Measurements from ENCODE around the gene ATF6.

The ATF6 gene

DNA sequence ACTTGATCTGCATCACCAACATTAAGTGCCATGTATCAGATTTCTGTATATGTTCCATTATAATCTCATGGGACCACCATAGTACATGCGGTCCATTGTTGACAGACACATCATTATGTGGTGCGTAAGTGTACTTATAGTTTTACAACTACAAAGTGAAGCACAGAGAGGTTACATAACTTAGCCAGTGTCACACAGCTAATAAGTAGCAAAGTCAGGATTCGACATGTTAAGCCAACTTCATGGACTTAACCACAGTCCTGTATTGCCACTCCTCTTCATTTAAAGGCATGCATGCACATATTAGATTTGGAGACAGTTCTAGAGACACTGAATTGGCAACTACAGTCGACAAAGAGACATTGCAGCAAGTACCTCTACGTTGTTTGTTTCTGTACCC, 120.5 kb downstream of the ATF6 start:
- no peak for DNase-seq (ENCODE audit: low read depth in 2 of 2)

DNA sequence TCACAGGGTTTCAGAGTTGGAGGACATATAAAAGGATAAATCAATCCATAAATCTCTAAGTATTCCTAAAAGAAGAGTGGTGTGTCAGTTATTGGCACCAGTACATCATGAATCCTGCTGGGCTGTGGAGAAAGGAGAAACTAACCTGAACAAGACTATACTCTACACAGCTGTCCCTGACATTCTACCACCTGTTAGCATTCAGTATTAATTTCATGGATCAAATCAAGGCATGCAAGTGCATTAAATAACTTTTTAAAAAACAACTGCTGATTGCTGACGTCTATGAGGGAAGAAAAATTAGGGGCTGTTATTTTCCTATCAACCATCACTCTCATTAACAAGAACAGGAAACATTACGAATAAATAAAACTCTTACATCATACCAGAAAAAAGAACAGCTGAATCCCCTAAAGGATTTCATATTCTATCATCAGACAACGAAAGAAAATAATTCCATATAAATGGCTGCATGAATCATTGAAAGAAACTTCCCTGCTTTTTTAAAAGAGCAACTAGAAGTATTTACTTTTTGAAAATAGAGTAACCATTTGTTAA, 121.7 kb downstream of the ATF6 start:
- DNase-seq (ENCODE audit: low read depth in 2 of 2) = no peak

DNA sequence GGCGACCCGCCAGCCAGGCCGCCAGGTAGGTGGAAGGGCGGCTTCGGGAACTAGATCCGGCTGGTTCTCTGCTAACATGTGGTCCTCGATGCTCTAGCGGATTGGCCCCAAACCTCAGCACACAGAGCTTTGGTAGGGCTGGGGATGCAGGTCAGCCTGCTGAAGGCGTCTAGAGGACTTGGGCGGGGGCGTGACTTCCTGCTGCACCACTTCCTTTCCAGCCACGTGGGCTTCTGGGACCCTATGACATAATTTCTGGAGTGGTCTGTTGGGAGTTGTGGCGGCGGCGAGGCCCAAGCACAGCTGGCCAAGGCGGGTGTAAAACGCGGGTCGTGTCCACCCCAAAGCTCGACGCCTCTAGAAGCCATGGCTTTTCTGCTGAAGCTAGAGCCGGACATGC, 124.5 kb downstream of the ATF6 start:
- no peak for DNase-seq (ENCODE audit: low read depth in 2 of 2)

DNA sequence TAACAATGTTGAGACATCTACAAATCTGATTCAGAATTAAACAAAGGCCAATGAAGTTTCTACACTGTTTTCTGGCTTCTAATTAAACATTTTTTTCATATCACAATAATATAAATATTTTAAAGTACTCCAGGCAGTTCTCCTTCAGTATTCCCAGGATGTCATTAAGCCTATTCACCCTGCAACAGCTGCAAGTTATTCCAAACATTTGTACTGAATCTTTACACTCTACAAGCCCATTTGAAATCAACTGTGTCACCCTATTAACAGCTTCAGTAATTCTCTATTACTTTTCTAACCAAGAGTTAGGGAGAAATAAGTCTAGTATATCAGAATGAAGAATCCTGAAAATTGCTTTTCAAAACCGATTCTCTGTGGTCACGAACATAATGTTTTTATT, 133.0 kb downstream of the ATF6 start:
- no peak for DNase-seq (ENCODE audit: low read depth in 2 of 2)

DNA sequence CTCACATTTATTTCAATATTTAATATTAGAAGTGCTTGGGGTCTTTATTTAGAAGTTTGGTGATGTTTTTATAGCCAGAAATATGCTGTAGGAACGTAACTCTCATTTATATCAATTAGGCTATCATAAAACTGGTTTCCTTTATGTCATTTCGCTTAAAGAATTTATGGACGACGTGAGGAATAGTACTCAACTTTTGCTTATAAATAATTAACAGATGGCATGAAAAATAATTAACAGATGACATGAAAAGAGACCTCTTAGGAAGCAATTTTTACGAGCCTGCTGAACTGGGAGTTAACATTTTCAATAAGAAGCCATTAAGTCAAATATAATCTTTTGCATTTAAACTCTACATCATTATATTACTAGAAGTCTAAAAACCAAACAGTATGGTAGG, 134.0 kb downstream of the ATF6 start:
- no peak for DNase-seq (ENCODE audit: low read depth in 2 of 2)

DNA sequence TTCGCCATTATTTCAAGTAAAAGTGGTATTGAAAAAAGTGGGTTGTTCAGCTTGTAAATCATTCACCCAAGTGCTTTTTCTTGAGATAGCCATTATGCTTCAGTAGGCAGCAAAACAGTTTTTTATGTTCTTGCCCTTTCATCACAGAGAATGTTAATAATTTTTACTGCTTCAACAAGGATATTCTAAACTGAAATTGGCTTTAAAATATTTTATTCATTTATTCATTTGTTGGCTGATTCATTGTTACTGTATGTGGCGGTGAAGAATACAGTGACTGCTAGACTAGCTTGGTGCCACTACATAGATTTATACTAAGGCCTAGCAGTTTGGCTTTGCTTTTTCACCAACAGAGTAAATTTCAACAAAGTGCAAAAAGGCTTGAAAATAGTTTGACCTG, 136.1 kb downstream of the ATF6 start:
- no peak for DNase-seq (ENCODE audit: low read depth in 2 of 2)

GRCh38 chr1:161905269-161905884, 139.3 kb downstream of the ATF6 start:
- DNase-seq (ENCODE audit: low read depth in 2 of 2) = no peak

- no peak for DNase-seq (ENCODE audit: low read depth in 2 of 2)
Observed at GRCh38 chr1:161907265-161907664, 141.1 kb downstream of the ATF6 start.

DNA sequence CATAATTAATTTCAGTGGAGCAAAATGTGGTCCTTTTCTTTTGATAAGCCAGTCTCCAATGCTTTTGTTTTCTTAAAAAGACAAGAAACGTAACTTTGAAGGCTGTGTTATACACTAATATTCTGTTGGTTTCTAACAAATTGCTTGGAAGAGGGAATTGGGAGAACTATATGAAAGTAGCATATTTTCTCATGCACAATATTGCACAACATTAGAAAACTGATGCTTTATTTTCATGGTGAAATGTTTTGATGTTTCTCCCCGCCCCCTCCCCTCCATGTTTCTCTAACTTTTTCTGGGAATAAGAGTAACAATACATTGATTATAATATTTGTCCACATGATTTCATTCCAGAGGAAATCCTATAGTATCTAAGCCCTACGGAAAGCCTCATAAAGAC, 142.1 kb downstream of the ATF6 start:
- no peak for DNase-seq (ENCODE audit: low read depth in 2 of 2)

DNA sequence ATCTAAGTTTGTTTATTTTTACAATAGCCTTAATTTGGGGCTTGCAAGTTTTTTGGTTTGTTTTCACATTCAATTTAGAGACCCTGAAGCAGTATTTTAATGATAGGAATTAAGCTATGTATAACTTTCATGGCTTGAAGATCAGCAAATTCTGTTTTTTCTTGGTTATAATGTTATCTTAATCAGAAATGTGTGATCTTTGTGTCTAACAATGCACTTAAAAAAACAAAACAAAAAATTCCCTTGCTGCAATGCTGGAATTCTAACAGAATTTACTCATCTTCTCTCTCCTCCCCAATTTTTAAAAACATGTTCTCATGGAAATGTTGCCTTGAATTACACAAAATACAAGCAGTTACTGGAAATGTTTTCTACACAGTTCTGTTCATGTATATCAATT, 144.5 kb downstream of the ATF6 start:
- DNase-seq (ENCODE audit: low read depth in 2 of 2) = no peak

DNA sequence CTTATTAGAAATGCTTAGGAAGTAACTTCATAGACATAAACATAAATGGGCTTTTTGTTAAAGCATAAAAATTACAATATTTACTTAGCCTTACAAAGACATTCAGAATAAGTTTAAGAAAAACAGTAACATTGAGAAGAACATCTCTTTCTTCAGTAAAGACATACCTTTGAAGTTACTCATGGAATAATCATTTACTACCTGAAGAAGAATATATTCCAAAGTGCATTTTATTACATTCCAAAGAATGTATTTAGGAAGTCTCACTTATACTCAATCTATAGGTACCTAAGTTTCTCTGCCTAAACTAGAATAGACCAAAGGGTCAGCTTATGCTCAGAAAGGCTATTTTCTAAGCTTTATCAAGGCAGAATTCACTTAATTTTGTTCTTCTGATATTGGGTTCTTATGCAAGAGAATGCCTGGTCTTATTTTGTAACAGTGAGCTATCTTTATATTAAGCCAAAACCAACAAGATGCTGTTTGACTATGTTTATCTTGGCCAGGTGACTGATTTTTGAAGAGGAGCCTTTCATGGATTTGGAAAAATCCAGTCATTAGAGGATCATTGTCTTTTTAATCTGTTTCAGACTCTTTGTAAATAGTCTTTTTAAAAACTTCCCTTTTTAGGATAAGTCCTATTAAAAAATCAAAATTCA, 147.5 kb downstream of the ATF6 start:
- DNase-seq (ENCODE audit: low read depth in 2 of 2) = no peak

DNA sequence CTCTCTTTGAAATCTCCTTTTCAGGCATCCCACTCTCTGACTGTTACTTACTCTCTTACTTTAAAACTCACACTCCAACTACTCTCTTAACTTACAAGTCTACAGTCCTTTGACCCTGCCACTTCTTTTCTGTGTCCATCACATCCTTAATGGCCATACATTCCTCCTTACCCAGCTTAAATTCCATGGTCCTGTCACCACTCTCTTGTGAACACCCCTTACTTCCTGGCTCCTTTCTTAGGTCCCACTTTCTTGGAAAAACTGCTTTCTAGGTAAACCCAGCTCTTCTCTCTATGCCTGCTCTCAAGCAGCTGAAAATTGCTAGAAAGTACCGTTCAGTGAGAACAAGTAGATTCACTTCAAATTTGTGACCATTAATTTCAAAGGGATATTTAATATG, 148.5 kb downstream of the ATF6 start:
- DNase-seq (ENCODE audit: low read depth in 2 of 2) = no peak

DNA sequence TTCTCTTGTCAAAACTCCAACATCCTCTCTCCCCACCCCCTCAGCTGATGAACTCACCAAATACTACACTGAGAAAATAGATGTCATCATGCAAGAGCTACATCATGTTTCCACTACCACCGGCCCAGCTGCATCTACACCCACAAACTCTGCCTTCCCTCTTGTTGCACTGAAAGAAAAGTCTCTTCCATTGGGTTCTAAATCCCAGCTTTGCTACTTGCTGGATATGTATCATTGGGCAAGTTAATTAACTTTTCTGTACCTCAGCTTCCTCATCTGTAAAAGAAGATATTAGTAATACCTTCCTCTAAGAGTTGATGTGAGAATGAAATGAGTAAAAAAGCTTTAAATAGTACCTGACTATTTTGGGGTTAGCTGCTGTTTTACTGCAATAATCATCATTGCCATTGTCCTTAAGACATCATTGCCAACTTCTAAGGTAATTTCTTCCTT, 149.0 kb downstream of the ATF6 start:
- DNase-seq (ENCODE audit: low read depth in 2 of 2) = no peak

DNA sequence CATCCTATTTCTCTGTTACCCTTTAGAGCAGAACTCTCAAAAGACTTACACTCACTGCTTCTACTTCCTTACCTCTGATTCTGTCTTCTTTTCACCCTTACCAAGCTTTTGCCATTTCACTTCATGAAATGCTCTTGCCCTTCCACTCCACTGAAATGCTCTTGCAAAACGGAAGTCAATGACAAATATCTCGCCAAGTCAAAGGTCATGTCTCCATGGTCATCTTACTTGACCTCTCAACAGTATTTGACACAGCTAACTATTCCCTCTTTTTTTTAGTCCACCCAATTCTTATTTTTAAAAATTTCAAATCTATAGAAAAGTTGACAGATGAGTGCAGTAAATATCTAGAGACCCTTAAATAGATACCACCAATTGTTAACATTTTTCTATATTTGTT, 149.9 kb downstream of the ATF6 start:
- DNase-seq (ENCODE audit: low read depth in 2 of 2) = no peak

DNA sequence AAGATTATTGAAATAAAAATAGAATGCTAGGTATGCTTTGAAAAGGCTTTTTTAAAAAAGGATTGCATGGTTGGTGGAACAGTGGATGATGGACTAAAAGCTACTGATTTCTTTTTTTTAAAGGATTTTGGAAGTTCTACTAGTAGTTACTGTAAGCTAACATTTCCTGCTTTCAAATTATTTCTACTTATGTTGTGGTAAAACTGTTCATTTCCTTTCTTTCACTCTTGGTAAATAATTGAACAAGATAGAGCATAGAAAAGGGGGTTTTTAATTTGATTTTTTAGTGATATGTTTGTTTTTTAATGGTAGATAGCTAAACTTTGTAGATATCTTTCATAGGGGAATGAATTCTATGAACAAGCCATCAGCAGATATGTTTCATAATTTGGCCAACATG, 153.1 kb downstream of the ATF6 start:
- DNase-seq (ENCODE audit: low read depth in 2 of 2) = no peak

- DNase-seq (ENCODE audit: low read depth in 2 of 2) = no peak
Observed at GRCh38 chr1:161921491-161921890, 155.4 kb downstream of the ATF6 start.

DNA sequence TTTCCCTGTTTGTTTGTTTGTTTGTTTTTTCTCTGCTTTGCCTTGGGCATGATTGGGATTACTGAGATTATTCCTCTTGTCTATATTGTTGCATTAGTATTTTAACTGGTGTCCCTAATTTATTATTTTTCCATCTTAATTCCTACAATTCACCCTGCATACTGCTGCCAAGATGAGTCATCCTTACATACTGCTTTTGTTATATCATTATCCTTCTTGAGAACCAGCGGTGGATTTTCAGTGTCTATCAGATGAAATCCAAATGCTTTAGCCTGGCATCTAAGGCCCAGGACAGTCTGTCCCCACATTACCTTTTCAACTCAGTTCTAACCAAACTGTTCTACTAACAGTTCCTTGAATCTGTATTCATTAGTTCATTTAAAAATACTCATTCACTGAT, 155.9 kb downstream of the ATF6 start:
- DNase-seq (ENCODE audit: low read depth in 2 of 2) = no peak

DNA sequence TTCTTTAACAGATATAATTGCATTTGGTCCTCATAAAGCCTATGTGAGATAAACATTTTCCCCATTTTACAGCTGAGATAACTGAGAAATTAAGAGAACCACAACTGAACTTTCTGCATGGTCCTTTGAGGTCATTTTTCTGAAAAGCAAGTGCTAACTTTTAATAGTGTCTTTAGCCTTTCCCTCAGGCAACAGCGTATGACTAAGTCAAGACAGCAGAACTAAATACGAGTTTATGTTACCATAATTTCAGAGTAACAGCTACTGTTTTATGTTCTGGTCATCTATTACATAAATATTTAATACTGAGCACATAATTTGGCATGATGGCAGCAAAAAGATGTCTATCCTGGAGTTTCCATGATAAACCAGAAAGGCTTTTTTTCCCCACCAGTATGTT, 161.9 kb downstream of the ATF6 start:
- DNase-seq (ENCODE audit: low read depth in 2 of 2) = no peak

DNA sequence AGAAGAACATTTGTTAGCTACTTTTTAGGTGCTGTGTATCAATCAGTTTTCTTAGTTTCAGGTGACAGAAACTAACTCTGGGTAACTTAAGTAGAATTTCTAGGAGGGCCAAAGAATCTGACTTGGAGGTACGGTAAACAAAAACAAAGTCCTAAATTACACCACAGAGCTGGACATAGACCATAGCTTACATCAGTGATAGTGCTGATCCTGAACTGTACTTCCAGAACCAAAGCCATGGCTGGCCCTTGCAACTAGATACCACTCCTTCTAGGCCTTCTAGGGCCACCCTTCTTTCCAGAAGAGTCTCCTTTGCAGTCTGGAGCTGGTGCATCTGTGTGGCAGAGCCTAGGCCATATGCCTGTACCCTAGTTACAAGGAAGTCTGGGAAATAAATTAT, 163.0 kb downstream of the ATF6 start:
- DNase-seq (ENCODE audit: low read depth in 2 of 2) = no peak

- DNase-seq (ENCODE audit: low read depth in 2 of 2) = no peak
Observed at GRCh38 chr1:161930064-161930463, 163.9 kb downstream of the ATF6 start.

DNA sequence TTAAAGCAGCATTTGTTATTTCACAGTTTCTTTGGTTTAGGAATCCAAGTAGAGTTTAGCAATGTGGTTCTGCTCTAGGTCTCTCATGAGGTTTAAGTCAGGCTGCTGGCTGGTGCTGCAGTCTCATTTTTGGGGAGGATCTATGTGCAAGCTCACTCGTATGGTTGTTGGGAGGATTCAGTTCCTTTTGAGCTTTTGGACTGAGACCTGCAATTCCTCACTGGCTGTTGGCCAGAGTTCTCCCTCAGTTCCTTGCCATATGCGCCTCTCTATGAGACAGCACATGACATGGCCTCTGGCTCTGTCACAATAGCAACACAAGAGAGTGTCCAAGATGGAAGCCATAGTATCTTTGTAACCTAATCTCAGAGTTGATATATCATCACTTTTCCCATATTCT, 166.5 kb downstream of the ATF6 start:
- DNase-seq (ENCODE audit: low read depth in 2 of 2) = no peak

DNA sequence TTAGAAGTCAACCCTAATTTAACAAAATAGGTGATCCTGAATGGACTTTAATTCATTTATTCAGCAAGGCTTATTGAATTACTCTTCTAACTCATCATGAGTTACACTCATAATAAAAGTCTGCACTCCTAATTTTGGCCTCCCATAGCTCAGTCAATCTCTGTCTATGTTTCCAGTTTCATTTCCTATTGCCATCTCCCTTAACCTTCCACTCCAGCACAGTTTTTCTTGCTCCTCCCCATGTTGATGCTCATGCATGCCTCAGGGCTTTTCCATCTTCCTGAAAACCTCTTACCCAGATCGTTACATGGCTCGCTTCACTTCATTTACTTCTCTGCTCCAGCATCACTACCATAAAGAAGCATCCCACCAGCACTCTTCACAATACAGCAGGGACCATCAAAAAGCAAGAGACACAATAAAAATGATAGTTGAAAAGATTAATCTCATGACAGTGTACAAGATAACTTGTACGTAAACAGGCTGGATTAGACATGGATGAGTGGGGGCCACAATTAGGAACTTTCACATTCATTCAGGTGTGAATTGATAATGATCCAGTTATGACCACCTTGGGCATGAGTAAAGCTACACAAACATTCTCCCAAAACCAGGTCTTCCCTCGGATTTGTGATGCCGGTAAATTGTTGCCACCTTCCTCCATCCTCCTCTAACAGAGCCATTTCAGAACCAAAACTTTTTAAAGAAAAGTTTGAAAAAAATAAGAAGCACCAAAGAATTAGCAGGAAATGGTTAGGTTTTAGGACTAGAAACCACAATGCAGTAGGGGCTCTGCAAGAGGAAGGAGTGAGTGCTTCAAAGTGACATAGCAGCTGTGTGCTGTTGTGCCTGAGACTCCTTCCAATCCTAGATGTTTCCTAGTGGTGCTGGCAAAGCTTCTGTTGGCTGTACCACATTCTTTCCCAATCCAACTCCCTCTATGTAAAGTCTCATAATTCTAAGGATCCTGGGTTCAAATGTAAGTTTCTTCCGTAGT, 167.8 kb downstream of the ATF6 start:
- DNase-seq (ENCODE audit: low read depth in 2 of 2) = no peak

All from stimulated activated CD8-positive, alpha-beta memory T cell treated with anti-CD3 and anti-CD28 coated beads, Interleukin-2, amount 100 ng/mL, for 48 hours (primary cell).